ENCODE data around the gene USP2.
A peak's percentile ranks its signal among the peaks of the same experiment; 100 is the strongest.

Gene USP2

DNA sequence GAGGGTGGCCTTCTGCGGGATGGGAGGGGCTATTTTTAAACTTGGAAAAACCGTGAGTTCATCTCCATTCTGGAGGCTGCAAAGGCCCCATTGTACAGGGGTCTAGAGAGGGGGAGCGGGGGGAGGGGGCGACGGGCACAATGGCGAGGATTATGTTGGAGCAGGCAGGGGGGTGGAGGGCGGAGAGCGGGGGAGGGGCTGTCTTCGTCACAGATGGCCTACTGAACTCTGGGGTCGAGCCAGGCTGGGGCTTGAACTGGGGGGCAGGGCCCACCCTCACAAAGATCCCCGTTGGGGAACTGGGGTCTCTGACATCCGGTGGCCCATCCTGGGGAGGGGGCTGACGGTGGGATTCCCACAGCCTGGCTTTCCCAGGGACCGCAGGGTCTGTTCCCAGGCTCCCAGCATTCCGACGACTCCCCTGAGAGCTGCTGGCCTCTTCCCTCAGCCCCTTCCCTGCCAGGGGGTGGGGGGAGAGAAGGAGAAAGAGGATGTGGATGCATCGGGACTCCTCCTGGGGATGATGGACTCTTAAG lies 61.2 kb downstream of the USP2 start:
- peak in 1 of 2 donors; percentile 21 for DNase-seq

DNA sequence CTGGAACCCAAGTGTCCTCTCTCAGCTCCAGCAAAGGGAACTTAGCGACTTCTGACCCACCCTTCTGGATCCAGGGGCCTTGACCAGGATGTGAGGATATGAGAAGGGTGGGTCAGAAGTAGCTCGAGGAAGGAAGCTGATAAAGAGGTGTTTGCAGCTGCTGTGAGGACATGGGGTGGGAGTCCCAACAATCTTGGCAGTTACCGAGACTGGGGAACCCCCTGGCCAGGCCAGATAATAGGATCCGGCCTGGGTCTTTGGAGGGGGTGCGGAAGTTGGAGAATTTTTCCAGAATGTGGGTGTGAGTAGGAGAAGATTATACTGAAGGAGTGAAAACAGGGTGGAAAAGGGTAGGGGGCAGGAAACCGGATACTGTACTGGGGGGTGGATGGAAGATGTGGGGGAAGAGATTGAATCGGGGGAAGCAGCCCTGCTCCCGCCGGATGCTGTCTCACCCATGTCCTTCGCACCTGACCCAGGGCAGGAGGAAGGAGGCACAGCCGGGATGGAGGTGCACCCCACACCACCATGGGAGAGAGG lies 61.7 kb downstream of the USP2 start:
- DNase-seq: peak in 1 of 2 donors; percentile 15

DNA sequence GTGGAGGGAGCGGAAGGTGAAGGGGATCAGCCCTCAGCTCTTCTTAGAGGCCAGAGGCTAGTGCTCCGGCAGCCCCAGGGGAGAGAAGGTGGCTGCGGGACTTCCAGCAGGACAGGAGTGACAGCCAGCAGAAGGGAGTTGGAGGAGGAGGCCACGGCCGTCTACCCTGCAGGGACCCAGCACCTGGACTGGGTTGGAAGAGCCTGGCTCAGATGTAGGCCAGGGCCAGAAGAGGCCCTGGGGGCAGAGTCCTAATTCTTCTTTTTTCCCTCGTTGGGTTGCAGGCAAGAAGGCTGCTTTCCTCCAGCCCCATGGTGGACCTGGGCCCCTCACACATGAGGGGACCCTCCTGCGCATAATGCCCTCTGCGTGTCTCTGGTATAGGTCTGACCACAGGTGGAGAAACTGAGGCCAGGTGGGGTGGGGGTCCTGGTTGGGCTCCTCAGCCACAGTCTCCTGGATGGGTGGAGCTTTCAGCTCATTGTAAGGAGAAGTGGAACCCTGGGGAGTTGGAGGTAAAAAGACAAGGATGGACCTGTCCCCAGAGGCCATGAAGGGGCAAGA lies 62.3 kb downstream of the USP2 start:
- DNase-seq: peak in 1 of 2 donors; percentile 17

DNA sequence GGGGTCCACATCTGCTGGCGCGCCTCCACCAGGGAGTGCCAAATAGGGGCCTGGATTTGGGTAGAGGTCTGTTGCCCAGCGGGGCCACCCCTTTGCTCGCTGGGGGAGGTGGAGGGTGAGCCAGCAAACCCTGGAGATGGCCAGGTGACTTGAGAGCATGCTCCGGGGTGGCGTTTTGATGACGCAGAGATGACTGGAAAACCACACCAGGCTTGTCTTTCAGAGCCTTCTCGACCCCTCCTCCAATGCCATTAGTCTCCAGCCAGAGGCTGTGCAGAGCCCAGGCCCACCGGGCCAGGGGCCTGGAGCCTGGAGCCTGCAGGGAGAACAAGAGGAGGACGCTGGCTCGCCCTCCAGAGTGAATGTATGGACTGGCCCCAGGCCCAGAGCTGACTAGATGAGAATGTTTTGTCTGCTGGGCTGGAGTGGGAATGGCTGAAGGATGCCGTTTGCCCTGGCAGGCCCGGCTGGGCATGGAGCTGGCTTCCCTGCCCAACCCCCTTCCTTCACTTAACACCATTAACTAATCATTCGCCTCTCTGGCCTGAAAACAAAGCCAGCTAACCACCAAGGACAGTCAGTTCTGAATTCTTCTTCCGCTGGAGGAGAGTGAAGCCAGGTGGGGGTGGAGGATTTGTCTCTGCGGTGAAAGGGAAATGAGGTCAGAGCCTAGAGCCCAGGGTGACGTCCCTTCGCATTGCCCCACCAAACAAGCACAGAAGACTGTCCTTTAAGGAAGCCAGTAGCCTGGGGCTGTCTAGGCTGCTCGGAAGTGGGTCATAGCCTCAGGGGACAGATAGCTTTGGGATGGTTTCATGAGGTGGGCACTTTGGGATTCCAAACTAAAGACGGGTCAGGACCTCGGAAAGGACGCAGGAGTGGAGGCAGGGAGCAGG lies 63.0 kb downstream of the USP2 start:
- peak in 1 of 2 donors; percentile 33 for DNase-seq

DNA sequence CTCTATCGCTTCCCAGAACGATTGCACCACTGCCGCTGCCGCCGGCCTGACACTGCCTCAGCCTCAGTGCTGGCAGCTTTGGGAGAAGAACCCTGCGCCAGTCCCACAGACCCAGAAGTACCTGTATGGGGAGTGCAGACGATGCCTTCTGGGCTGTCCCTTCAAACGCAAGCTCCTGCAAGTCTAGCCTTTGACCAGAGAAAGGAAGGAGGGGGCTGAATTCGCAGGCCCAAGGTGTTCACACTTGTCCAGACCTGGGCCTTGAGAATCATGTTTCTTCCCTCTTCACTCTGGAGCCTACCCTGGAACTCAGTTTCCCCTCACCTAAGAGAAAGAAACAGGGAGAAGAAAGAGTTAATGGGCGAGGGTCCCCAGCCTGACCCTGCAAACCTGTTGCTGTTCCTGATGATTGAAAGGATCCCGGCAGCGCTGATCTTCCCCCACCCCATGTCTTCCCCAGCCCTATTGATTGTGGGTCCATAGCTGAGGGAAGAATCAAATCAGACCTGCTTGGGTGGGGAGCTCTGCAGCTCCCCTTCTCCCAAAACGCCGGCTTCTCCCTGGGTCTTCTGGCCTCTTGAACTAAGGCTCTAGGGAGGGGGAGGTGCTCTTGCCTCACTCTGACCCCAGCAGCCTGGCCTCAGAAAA lies 63.8 kb downstream of the USP2 start:
- no peak for DNase-seq

DNA sequence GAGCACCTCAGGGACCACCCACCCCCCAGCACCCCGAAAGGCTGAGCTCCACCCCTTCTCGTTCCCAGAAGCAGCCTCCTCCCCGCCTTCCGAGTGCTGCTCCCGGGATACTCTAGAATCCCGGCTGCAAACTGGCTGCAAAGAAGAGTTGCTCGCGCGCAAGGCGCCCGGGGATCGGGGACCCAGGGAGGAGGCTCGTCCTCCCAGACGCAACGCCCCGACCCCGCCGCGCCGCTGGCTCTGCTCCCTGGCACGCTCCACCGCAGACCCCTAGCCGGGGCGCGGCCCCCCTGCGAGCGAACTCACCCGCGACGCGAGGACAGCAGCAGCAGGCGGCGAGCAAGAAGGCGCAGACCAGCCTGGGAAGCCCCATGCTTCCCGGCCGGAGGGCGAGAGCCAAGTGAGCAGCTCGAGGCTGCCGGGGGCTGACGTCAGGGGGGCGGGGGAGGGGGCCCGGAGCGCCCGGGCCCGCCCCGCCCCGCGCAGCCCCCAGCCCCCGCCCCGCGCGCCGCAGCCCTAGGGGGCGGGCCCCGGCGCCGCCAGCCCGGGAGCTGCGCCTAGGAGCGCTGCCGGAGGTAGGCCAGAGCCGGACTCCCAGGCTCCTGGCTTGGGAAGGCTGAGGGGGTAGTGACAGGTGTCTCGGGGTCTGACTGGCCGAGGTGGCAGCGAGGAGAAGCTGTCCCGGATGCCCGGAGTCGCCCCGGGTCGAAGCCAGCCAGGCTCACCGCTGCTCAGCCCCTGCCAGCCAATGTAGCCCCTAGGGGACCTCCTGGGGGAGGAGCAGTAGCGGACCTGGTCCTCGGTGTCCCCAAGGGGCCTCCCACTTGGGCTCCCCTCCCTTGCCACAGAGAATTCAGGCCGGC lies 64.5 kb downstream of the USP2 start, which contains the start of gene MCAM:
TSS of gene MCAM (minus strand) at position 402 of the 863 bp plus-strand sequence. CDS start at position 373, 29 bp downstream.
- no peak for DNase-seq

DNA sequence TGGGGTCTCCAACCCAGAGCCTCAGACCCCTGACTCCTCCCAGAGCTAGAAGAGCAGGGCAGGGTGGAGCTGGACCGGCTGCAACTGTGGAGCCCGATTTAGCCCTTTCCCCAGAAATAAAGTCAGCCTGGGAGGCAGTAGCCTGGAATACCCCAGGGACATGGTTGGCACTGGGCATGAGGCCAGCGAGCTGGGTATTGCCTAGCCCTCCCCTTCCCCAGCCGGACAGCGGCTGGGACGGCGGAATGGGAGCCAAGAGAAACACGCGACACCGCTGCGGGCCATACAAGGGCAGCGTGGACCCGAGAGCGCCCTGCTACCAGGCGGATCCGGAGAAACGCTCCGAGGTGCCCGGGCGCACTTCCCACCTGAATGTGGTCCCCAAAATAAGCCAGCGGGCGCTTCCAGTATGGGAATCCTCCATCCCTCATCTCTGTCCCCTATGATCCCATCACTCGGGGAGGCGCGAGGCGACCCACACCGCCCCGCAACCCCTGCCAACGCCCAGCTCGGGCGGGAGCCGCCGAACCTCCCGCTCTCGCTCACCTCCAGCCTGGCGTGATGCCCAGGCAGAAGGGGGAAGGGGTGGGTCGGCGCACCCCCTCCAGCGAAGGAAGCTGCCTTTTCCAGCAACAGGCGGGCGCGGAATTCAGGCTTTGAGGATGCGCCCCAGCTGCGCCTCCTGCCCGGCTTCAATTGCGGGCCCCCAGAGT lies 65.3 kb downstream of the USP2 start:
- DNase-seq: no peak

DNA sequence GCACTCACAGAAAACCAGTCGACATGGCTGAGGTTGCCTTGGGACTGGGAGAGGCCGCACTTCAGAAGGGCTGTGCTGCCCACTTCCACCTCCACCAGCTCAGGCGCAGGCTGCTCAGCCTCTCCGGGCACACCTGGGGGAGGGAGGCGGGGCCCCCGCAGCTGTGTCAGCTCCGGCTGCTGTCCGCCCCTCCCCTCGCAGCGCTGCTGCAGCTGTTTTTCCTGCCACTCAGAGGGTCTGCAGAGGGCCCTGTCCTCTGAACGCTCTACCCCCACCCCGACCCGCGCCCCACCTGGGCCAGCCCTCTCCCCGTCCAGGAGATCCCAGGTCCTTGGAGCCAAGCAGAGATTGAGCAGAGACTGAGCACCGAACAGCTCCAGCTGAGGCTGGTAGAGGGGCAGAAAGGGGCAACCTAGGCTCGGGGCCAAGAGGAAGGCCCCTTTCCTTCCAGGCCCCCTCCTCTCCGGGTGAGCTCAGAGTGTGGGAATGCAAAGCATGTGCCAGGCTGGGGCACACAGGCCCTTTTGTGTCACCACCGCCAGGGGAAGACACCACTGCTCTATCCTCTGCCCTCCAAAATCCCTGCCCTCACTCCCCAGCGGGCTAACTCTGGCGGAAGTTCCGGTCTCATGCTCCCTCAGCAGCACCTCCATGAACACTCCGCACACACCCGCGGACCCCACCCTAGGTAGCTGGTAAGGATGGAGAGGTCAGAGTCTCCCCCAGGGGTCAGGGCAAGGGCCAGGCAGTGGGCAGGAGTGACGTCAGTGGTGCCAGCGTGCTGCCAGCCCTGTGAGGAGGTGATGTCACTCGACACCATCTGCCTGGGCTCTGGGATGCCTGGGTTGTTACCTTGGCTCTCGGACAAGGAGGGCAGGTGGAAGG lies 66.1 kb downstream of the USP2 start:
- DNase-seq: peak; percentile 56 to 62

DNA sequence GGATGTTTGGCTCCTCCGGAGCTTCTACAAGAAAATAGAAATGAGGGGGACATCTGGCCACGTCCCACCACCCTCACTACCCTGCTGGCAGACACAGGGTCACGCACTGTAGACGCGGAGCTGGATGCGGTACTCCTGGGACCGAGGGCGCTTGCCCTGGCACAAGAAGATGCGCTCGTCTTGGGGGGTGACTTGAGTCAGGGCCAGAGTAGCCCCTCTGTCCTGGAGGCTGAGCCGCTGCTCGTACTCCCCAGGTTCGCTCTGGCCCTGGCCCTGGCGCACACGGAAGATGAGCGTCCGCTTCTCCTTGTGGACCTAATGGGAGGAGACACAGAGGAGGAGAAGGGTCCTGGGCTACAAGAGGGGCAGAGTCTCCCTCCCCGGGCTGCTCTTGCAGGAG lies 66.8 kb downstream of the USP2 start:
- no peak for DNase-seq

DNA sequence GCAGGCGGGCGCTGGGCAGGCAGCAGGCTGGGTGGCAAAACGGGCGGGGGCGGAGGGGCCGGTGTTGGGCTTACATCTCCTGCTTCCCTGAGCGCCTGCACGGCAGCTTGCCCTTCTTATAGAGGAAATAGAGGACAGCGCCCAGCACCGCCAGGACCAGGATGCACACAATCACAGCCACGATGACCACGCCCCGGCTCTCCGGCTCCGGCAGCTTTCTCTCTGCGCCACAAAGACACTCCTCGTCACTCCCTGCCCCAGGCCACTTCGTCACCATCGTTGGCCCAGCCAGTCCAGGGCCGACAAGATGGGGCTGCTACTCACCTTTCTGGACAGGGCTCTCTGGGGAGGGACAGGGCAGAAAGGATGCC lies 70.8 kb downstream of the USP2 start:
- DNase-seq: no peak

DNA sequence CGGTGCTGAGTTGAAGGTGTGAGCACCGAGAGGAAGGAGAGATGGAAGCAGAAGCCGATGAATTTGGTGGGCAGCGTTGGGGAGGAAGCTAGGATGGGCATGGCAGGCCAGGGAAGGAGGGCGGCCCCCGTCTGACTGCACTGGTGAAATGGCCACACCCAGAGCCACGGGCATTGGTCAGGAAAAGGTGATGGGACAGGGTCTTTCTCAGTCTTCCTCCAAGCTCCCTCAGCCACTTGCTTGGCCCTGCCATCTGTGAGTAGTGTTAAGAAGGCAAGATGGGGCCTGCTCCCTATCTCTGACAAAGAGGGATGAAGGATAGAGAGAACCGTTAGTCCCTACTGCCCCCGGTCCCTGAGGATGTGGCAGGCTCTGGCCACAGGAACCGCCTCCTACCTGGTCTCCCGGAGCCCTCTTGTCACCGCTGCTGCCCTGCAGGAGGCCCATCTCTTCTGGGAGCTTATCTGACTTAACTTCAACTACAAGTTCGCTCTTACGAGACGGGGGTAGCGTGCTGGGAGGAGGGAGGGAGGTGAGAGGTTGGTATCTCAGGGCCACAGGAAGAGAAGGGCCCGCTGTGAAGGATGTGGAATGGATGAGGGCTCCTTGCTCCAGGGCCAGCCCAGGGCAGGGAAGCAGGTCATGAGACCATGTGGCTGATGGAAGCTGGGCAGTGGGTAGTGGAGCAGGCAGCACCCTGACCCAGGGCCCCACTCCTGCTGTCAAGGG lies 71.4 kb downstream of the USP2 start:
- no peak for DNase-seq

DNA sequence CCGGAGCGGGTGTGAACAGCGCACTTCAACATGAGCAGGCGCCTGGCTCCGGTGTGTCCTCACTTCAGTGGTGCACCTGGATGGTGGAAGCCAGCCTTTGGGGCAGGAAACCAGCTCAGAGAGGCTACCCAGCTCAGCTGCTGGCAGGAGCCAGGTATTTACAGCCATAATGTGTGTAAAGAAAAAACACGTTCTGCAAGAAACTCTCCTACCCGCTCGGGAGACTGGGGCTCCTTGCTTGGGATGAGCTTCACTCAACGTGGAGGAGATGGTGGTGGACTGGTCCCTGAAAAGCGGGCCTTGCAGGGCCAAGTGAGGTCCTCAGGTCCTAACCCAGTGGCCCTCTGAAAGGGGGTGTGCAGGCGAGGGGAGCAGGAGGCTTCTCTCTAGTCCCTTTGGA lies 72.1 kb downstream of the USP2 start:
- DNase-seq: no peak

DNA sequence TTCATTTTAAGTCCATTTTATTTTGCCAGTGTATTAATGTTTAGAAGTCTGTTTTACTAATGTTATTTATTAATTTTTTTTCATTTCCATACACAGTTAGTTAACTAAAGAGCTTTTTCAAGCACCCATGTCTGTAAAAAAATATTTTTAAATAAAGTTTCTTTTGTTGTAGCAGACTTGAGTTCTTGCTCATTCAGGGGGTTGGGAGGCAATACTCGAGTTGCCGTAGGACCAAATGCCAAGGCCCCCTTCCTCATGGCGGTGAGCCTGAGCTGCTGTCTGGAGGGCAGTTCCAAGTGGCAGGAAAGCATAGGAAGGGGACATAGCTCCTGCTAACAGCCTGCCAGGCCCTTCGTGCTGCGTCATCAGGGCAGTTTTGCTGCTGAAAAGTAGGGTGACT lies 73.5 kb downstream of the USP2 start:
- DNase-seq: no peak

DNA sequence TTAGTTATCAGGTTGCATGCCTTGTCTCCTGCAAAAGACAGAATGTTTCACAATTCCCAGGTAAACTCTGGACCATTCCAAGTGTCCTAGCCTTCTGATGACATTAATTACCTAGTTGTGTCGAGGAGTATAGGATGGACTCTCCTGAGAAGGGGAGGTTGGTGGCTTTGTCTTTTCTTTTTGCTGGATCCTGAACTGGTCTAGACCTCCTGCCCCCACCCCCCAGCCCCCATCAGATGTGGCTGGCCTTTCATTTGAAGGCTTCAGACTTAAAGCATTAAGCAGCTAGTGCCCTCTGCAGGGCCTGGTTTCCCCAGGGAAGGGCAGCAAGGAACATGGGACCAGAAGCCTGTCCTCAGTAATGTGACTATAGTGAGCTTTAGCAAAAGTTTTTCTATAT lies 74.3 kb downstream of the USP2 start:
- no peak for DNase-seq

DNA sequence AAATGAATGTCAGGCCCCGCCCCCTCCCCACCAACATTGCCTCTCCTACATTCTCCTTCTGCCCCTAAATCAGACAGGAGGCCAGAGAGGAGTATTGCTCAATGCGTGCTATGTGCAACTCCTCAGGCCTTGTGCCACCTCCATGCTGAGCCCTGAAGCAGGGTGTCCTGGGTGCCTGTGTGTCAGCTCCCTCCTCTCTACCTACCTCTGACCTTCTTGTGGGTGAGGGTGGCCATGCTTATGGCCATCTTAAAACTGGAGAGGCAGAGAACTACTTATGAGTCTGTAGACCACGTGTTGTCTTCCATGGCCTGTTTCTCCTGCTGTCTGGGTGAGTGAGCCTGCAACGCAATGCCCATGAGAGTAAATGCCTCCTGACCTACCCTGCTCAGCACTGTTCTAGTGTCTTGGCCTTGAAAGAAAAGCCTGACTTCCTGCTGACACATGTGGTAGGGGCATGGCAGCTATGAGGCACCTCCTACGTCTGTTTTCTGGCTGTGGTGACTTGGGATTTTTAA lies 75.1 kb downstream of the USP2 start:
- DNase-seq: no peak

DNA sequence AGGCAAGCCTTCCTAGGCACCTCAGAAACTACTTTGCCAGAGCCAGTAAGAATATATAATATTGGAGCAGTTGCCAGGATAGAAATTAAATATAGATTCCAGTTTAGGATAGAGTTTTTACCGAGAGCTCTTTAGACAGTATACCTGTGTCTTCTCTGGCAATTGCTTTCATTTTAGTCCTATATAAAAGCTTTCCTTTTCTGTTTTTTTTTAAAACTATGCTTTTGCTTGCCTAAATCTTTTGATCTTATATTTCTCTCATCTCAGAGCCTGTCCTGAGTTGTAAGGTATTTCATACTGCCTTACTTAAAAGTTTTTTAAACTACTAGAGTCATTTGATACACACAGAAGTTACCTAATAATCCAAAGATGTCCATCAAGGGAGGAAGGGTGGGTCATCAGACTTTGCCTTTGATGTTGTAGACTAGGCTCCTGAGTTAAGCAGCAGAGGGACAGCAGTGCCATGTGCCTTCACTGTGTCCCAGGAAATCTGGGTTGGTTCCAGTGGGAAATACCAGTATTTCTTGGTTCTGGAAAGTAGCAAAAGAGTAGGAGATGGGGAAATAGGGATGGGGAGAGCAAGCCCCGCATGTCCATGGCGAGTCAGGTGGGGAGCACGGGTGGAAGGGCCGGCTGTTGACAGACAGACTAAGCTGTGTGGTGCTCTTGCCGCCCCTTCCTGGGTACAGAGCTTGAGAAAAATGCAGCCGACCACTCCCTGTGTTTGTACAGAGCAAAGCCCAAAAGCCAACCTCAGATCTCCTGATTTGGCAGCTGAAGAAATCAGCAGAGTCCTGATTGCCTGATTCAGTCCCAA lies 75.7 kb downstream of the USP2 start:
- DNase-seq: no peak
